Hematopoietic multipotent progenitor cell treated with erythropoietin and hydrocortisone succinate and interleukin-3 and kit ligand, for 6 days (in vitro differentiated cells): ENCODE measurements around the gene C5.

ENCODE experiments used
- DNase-seq: peaks from one replicate; pipeline ENCODE4 v3.0.0-alpha.2; 2015

Gene C5

DNA sequence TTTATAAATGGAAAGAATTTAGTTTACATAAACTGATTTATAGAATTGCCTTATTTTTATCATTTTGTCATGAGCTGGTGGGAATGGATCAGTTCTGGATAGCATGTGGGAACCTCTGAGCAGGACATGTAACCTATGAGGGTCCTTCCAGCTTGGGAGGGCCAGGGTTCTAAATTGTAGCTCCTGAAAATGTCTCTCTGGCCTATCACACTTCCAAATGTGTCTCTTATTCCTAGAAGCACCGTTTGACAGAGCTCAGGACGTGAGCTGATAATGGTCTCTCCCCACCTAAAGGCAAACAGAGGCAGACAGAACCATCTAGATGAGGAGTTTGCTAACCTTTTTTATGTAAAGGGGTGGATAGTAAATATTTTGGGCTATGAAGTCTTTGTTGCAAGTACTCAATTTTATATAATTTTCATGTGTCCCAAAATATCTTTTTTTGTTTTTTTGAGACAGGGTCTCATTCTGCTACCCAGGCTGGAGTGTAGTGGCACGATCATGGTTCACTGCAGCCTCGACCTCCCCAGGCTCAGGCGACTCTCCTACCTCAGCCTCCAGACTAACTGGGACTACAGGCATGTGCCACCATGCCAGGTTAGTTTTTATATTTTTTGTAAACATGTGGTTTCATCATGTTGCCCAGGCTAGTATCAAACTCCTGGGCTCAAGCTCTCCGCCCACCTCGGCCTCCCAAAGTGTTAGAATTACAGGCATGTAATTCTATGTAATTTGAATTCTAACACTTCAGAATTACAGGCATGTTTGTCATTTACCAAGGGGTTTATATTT is 127.5 kb downstream of the C5 start:
- no peak for DNase-seq

- no peak for DNase-seq
Observed at GRCh38 chr9:120921661-120922181, 128.4 kb downstream of the C5 start.

DNA sequence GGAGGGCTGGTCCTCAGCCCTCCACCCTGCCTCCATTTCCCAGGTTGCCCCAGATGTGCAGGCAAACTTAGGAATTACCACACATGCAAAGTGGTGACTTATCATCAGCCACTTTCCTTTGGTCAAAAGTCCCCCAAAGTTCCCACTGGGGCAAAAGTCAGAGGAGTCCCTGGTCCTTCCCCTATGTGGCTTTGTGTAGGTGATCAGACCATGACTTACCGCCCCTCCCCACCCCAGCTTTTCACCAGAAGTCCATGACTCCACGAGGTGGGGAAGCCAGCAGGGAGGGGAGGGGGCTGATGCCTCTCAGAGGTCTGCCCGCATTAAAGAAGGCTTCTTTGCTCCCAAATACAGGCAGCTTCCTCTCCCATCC is 129.3 kb downstream of the C5 start:
- no peak for DNase-seq

- peak; percentile 39 for DNase-seq
Observed at GRCh38 chr9:120919843-120920805, 130.0 kb downstream of the C5 start.

- no peak for DNase-seq
Observed at GRCh38 chr9:120918931-120919842, 130.9 kb downstream of the C5 start.

GRCh38 chr9:120917929-120918762 is 131.9 kb downstream of the C5 start:
- DNase-seq: no peak

DNA sequence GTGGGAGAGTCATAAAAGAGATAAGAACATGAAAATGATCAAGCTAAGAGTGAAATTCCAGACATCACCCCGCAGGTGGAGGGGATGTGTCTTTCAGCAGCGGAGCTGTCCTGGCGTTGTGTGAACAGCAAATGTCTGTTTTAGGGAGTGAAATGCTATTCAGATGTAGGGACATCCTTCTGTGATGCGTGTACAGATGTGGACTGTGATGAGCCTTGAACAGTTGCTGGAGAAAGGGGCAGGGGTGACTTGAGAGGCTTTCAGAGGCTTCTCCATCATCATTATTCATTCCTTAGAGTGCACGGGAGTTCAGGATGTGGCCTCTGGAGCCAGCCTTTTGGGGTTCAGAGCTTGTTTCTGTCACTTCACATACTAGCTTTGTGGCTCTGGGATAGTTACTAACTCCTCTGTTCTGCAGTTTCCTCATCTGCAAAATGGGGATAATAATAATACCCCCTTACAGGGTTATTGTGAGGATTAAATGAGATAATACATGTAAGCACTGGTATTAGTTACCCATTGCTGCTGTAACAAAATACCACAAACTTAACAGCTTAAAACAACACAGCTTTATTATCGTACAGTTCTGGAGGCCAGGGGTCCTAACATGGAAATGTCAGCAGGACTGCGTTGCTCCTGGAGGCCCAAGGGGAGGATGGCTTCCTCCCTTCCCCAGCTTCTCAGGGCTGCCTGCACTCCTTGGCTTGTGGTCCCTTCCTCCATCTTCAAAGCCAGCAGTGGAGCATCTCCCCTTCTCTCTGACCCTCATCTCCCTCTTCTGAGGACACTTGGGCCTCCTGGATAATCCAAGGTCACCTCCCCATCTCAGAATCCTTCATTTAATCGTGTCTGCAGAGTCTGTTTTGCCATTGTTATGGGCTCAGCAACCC is 132.8 kb downstream of the C5 start:
- no peak for DNase-seq

DNA sequence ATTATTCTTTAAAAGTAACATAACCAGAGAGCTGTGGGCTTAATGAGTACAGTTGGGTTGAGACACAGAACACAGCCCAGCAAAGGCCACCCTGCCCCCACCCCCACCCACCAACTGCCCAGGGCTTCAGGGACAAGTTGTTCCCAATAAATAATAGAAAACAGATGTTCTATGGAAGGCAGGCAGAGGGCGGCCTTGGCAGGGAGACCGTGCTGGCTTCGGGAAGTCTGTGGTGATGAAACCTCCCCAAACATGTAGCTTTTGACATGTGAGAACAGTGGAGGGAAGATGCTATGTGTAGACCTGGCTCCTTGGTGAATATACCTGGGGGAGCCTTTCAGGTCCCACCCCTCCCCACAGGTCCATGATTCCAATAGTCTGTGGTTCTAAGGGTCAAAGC is 133.5 kb downstream of the C5 start:
- no peak for DNase-seq

- no peak for DNase-seq
Observed at GRCh38 chr9:120915854-120916470, 134.1 kb downstream of the C5 start.

DNA sequence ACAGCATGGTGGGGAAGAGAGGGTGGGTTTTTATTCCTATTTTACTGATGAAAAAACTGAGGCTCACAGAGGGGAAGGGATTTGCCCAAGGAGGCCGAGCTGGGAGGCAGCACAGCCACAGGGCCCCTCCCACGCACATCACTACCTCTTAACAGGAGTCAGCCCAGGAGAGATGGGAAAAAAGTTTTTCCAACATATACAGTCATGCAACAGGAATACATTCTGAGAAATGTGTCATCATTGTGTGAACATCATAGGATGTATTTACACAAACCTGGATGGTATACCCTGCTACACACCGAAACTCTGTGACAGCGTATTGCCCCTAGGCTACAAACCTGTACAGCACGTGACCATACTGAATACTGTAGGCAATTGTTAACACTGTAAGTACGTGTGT is 135.1 kb downstream of the C5 start:
- DNase-seq: no peak

GRCh38 chr9:120914396-120914795 is 135.7 kb downstream of the C5 start:
- no peak for DNase-seq

GRCh38 chr9:120913647-120914264 is 136.3 kb downstream of the C5 start:
- peak; percentile 57 for DNase-seq

GRCh38 chr9:120912958-120913646 is 137.0 kb downstream of the C5 start:
- no peak for DNase-seq

DNA sequence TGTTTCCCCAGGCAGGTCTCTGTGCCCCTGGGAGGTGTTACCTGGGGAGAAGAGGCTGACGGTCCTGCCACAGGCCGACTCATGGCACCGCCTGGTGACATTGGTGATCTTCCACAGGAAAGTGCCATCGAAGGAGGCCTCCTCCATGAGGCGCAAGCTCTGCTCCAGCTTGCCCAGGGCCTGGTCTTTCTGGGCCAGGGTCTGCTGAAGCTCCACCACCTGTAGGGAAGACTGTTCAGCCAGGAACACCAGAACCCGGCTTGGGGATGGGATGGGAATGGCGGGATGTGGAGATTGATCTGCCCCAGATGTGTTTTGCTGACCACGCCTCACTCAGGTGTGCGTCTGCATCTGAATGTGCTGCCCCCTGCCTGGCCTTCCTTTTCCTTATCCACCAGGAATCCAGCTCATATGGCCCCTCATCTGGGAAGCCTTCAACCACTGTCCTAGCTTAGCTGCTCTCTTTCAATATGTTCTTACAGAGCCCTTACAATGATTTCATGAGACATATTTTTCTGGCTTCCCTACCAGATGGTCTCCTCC is 138.7 kb downstream of the C5 start:
- DNase-seq: no peak

DNA sequence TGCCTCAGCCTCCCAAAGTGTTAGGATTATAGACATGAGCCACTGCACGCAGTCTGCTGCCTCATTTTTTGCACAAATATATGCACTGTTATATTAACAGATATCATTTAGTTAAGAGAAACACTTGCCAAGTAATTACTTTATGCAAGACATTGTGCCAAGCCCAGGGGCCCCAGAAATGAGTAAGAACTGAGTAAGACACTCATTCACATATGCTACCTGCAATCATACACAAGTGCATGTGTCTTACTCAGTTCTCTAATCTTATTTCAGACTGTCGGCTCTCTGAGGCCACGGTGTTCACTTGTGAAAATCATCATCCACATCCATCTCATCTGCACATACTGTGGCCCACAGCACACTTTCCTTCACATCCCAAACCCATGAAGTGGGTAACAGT is 139.4 kb downstream of the C5 start:
- DNase-seq: no peak

- DNase-seq: no peak
Observed at GRCh38 chr9:120909904-120910303, 140.2 kb downstream of the C5 start.

DNA sequence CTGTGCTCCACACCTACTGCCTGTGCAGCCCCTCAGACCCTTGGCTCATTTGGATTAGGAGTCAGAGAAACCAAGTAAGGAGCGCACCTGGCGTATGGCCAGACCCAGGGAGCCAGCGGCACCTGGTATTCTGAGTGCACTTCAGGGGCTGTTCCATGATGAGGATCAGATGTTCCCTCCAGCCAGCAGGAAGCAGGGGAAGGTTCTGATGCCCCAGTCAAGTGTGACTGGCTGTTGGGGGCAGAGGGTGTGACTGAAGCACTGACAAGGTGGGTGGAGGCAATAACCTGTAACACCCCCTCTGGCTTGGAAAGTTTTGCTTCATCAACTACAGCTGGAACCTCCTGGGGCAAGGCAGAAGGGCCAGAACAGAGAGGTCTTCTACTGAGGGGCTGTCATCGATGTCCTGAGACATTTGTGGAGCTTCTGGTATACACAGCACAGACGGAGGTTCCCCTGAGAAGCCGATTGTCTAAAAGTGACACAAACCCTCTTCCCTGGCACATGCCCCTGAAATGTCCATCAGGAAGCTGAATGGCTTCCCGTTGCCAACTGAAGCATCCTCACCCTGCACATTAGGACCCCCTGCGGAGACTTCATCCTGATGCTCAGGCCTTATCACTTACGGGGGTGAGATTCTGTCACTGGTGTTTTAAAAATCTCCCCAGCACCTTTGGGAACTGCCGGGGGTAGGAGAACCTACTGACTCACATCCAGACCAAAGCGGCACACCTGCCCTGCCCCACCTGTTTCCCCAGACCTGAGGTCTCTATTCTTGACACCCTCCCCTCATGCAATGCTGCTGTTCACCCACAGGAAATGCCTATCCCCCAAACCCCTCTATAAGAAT is 144.5 kb downstream of the C5 start:
- DNase-seq: no peak

GRCh38 chr9:120904978-120905301 is 145.1 kb downstream of the C5 start:
- no peak for DNase-seq
